GM18505 (cell line): ENCODE data around the gene PSMB10.
"Not testable (repeated sequence)": the region's sequence is repeated elsewhere in the genome, so short reads cannot be mapped to it uniquely, and the experiment has no call there.

Experiments used
- ATAC-seq: cut with Tn5 transposase; IDR thresholded peaks from one replicate; pipeline ENCODE4 v1.9.1; 2021; ENCODE audit not compliant: unreplicated experiment
- POLR2A ChIP-seq: IDR thresholded peaks from 4 replicates; pipeline ENCODE4 v1.6.1; 2011; ENCODE audit warnings: borderline replicate concordance; ENCODE audit not compliant: insufficient read depth, insufficient read length; ENCODE audit errors: extremely low read depth

Gene PSMB10

GRCh38 chr16:67942510-67943255, 6.0 kb upstream of the PSMB10 start:
- no peak for TF ChIP-seq POLR2A
- no peak for ATAC-seq

GRCh38 chr16:67942200-67942509, 5.5 kb upstream of the PSMB10 start:
- no peak for ATAC-seq
- TF ChIP-seq POLR2A: no peak

- no peak for TF ChIP-seq POLR2A
- no peak for ATAC-seq
Observed at GRCh38 chr16:67941469-67942199, 5.0 kb upstream of the PSMB10 start.

- no peak for TF ChIP-seq POLR2A
- no peak for ATAC-seq
Observed at GRCh38 chr16:67940446-67941089, 3.9 kb upstream of the PSMB10 start.

GRCh38 chr16:67939507-67940445, 3.1 kb upstream of the PSMB10 start:
- no peak for TF ChIP-seq POLR2A
- no peak for ATAC-seq

- not testable (repeated sequence) for ATAC-seq
Observed at GRCh38 chr16:67937713-67938112, 1.1 kb upstream of the PSMB10 start.

GRCh38 chr16:67936880-67937605, 393 bp upstream of the PSMB10 start:
- no peak for ATAC-seq
- no peak for TF ChIP-seq POLR2A

GRCh38 chr16:67935402-67936123, 1.1 kb downstream of the PSMB10 start:
- ATAC-seq: peak; percentile 85

GRCh38 chr16:67935101-67935401, 1.6 kb downstream of the PSMB10 start:
- no peak for ATAC-seq
- no peak for TF ChIP-seq POLR2A

More at GRCh38 chr16:67935402-67936123, 1.1 kb downstream of the PSMB10 start:
- peak; percentile 74 for TF ChIP-seq POLR2A

GRCh38 chr16:67934306-67935100, 2.1 kb downstream of the PSMB10 start:
- ATAC-seq: no peak
- peak; percentile 34 for TF ChIP-seq POLR2A

- no peak for ATAC-seq
- TF ChIP-seq POLR2A: no peak
Observed at GRCh38 chr16:67933805-67934204, 2.8 kb downstream of the PSMB10 start.

GRCh38 chr16:67932462-67932840, 4.2 kb downstream of the PSMB10 start:
- ATAC-seq: no peak
- no peak for TF ChIP-seq POLR2A
